Motor neuron (in vitro differentiated cells): ENCODE data around the gene COL6A3. TPM values are rescaled to one million over a fixed set of nuclear protein-coding genes. Genes with fewer than 3 reads are reported as not detected.
"Not testable (repeated sequence)": the region's sequence is repeated elsewhere in the genome, so short reads cannot be mapped to it uniquely, and the experiment has no call there.

Experiments
- ATAC-seq, 8 experiments: fragments of 200-7000 bp; cut with Tn5 transposase; replicated peaks in 6 of 8; 2 replicates each; pipeline ENCODE4 v1.8.0; 2021; ENCODE audit warnings: mild to moderate bottlenecking in 8 of 8, moderate library complexity in 8 of 8
- H3K27ac ChIP-seq, 2 donors: fragments of 250-450 bp; sonication (Bioruptor Pico); 2 replicates each; pipeline ENCODE4 v1.9.0; 2021; ENCODE audit warnings: antibody characterized with exemption in 2 of 2, mild to moderate bottlenecking in 2 of 2, moderate library complexity in 1 of 2
- H3K4me1 ChIP-seq, 2 donors: fragments of 250-450 bp; sonication (Bioruptor Pico); replicated peaks in 1 of 2; 2 replicates each; pipeline ENCODE4 v1.6.1; 2021; ENCODE audit warnings: antibody characterized with exemption in 2 of 2, mild to moderate bottlenecking in 2 of 2, moderate library complexity in 1 of 2
- H3K4me3 ChIP-seq, 5 donors: fragments of 250-450 bp; sonication (Bioruptor Pico); 2 replicates each; pipeline ENCODE4 v1.9.0; 2021; ENCODE audit warnings: antibody characterized with exemption in 5 of 5, mild to moderate bottlenecking in 5 of 5, moderate library complexity in 4 of 5
- WGBS, 10 experiments: fragments of 450-650 bp; shearing (Covaris generic); methylation state at CpG; one replicate each; pipeline ENCODE4 v1.0.0; 2022; 5-methylcytosine and 5-hydroxymethylcytosine counted together
- in situ Hi-C, 9 experiments: fragments of 400-800 bp; cut with MboI; loops; one replicate each; pipeline ENCODE4 v1.15.0; 2021; ENCODE audit warnings: low sequenced_read_pairs in 9 of 9, low pct_unique_long_range_greater_than_20kb in 2 of 9; ENCODE audit not compliant: unreplicated experiment in 9 of 9
- total RNA-seq, 8 experiments: library from RNA; unstranded; fragments of 300-600 nt; gene quantifications; 2 replicates each; pipeline versions ENCODE4 v1.2.3 to v1.2.4, GENCODE V29; 2022

COL6A3 gene
- total RNA-seq, 8 experiments from 2014 or later = 0.04 to 288 (median 1.0) TPM

DNA sequence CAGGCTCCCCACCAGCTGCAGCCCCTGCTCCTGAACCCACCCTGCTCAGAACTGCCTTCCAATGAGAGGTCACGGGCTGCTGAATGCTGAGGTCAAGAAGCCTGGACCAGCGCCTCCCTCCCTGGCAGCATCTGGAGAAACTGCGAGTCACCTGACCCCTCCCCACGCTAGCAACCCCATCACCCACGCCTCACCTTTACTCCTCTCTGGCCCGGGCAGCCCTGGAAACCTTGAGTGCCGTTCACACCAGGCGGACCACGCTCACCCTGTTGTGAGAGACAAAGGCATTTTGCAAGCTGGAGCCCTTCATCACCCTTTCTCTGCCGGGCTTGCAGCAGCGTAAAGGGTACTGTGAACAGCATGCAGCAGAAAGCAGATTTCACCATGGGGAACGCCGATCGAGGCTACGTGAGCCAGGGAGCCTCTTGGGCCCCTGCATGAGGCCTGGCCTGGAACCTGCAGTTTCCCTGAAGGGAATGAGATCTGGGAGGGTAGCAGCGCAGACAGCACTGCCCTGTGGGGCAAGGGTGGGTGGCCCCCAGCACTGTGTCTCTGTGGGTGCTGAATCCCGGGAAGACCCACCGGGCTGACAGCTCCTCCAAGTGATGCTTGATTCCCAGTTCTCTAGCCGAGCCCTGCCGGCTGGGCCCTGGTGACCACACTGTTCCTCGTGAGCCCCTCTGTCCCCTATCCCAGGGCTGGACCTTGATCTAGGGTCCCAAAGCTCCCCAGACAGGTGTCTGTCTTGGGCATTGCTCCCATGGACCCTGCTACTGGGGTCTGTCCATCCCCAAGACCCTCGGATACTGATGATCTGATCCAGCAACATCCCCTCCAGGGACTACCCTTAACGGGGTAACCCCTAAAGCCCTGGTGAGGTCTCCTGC lies 53.8 kb downstream of the COL6A3 start:
- H3K4me3 ChIP-seq = no peak overlapping the region
- in situ Hi-C loops = no loop called here
- peaks cover 0 to 5% of the 10 kb centered on the region in 2 donors for H3K4me1 ChIP-seq
- no peak overlapping the region for H3K27ac ChIP-seq
- ATAC-seq = no peak
- 77 to 100% (median 82%) methylated on average over 1 to 15 of the region's 23 CpGs; no CpG with 5 or more reads in 3 of the 10 experiments for WGBS, 10 experiments

DNA sequence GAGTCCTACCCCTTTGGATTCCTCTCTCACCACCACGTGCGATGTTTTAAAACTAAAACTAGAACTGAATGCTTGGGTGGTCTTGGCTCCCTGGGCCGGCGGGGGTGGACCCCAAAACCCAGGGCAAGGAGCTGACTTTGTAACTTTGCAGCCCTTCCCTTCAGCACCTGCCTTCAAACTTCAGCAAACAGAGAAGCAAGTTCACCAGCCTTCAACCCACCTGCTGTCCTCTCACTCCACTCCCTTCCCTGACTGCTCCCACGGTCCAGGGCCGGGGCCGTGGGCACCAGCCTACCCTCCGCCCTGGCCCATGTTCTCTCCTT lies 54.5 kb downstream of the COL6A3 start:
- ATAC-seq = no peak
- H3K4me1 ChIP-seq = peaks cover 0 to 5% of the 10 kb centered on the region in 2 donors
- no peak overlapping the region for H3K27ac ChIP-seq
- H3K4me3 ChIP-seq = no peak overlapping the region
- in situ Hi-C loops = no loop called here
- WGBS, 10 experiments = 61 to 100% (median 88%) methylated on average over 2 to 4 of the region's 8 CpGs; no CpG with 5 or more reads in 6 of the 10 experiments

- H3K27ac ChIP-seq = no peak overlapping the region
- 46 to 86% (median 75%) methylated on average over 1 to 8 of the region's 9 CpGs; no CpG with 5 or more reads in 2 of the 10 experiments for WGBS, 10 experiments
- no peak overlapping the region for H3K4me3 ChIP-seq
- ATAC-seq = peak in 1 of 8 experiments; percentile 48
- in situ Hi-C loops = no loop called here
- H3K4me1 ChIP-seq = peaks cover 0 to 5% of the 10 kb centered on the region in 2 donors
Observed at GRCh38 chr2:237358721-237359517, 55.0 kb downstream of the COL6A3 start.

DNA sequence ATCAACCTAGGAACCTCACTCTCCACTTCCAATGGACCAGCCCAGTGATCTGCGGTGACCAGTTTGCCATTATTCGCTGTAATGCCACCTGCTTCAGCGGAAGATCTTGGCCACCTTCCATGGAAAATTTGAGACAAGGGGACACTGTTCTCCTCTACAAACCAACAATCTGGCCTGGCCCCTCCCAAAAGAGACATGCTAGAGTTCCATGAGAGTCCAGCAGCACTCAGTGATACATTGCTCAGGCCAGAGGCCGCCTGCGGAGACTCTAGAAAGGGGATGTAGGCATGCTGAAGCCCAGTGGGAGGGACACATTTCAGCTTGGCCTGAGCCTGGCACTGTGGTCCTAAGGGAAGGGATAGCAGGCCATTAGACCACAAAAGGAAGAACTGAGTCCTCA lies 58.3 kb downstream of the COL6A3 start:
- in situ Hi-C loops = no loop called here
- Histone ChIP-seq H3K4me3 (no peak overlapping the region), H3K27ac (no peak overlapping the region), H3K4me1 (peaks cover 0 to 3% of the 10 kb centered on the region in 2 donors)
- no peak for ATAC-seq
- 79 to 100% (median 92%) methylated on average over 2 to 5 of the region's 5 CpGs; no CpG with 5 or more reads in 5 of the 10 experiments for WGBS, 10 experiments

DNA sequence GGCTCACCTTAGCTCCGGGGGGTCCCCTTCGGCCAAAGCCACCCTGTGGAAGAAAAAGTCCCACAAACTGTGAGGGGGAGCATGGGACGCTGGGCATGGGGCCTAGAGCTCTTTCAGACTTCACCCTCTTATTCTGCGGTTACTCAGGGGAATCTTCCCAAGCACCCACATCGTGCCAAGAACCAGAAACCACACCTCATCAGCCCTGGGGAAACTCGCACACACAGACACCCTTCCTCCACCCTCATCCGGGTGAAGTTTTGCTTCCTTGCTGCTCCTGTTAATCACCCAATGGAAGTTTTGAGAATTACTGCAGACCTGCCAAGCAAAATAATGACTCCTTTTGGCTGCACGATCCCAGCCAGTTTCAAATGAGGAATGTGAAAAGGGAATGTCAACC lies 59.1 kb downstream of the COL6A3 start:
- H3K27ac ChIP-seq = no peak overlapping the region
- WGBS, 10 experiments = 17 to 100% (median 75%) methylated on average over 1 to 5 of the region's 8 CpGs; no CpG with 5 or more reads in 3 of the 10 experiments
- peaks cover 0 to 3% of the 10 kb centered on the region in 2 donors for H3K4me1 ChIP-seq
- H3K4me3 ChIP-seq = no peak overlapping the region
- peak in 1 of 8 experiments; percentile 49 for ATAC-seq
- in situ Hi-C loops = no loop called here

GRCh38 chr2:237354172-237354571 lies 59.8 kb downstream of the COL6A3 start:
- H3K27ac ChIP-seq, H3K4me3 ChIP-seq, H3K4me1 ChIP-seq, in situ Hi-C loops, ATAC-seq: not testable (repeated sequence)
- 55 to 100% (median 77%) methylated on average over 2 to 6 of the region's 6 CpGs; no CpG with 5 or more reads in 4 of the 10 experiments for WGBS, 10 experiments

DNA sequence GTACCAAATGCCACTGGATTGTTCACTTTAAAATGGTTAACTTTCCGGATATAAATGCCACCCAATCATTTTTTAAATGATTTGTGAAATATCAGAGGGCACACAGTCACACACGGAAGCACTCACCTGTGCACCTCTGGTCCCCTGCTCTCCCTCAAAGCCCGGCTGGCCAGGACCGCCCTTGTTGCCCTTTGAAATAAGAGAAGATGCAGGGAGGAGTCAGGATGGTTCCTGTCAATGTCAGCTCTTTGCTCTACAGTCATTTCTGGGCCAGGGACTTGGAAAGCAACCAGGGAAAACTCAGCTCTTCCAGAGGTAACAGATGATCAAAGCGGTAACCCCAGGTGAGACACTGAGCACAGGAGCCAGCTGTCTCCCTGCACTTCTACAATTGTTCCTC lies 60.7 kb downstream of the COL6A3 start:
- Histone ChIP-seq H3K4me1 (no peaks in the 10 kb centered on the region), H3K27ac (no peak overlapping the region), H3K4me3 (no peak overlapping the region)
- no peak for ATAC-seq
- in situ Hi-C loops = no loop called here
- 18 to 100% (median 51%) methylated on average over 1 to 5 of the region's 5 CpGs; no CpG with 5 or more reads in 2 of the 10 experiments for WGBS, 10 experiments

DNA sequence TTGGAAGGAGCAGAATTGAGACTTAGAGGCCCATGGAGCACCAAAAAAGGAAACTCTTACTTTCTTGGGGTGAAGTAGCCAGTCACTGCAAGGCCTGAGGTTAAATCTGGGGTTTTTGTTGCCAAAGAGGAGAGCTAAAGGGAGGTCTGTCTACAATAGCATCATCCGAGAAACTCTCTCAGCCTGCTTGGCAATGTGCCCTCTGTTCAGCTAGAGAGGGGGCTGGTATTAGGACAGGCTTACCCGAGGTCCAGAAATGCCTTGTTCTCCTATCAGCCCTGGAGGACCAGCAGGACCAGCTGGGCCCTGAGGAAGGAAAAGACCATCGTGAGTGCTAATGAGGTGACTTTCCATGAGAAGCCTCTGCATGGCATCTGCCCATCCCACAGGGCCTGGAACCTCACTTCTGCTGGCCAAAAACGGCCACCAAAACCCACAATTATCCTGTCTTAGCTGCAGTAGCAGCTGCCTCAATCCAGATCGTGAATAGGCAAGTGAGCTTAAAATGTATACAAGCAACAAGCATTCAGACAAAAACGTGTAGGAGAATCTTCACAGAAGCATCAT lies 61.6 kb downstream of the COL6A3 start:
- H3K4me3 ChIP-seq = no peak overlapping the region
- no peaks in the 10 kb centered on the region for H3K4me1 ChIP-seq
- in situ Hi-C loops = no loop called here
- no peak for ATAC-seq
- WGBS, 10 experiments = 0 to 78% (median 58%) methylated on average over 1 to 6 of the region's 6 CpGs; no CpG with 5 or more reads in 2 of the 10 experiments
- no peak overlapping the region for H3K27ac ChIP-seq

DNA sequence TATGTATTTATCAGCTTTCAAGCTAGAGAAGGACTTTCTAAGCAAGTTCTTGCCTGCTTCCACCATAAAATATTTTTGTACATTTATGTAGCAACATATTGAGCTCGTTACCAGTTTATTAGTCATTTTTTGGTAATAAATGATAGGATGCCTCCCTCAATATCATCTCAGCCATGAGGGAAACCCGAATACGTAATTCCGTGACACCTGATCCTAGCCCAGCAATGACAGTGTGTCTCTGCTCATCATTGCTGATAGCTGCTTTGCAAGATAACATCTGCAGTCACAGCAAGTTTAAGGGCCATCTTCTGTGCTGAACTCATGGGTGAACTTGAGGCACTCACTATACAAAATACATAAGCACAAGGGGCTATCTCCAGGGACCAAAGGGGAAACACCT lies 62.2 kb downstream of the COL6A3 start:
- H3K4me3 ChIP-seq = no peak overlapping the region
- no peak for ATAC-seq
- no peaks in the 10 kb centered on the region for H3K4me1 ChIP-seq
- in situ Hi-C loops = no loop called here
- WGBS, 10 experiments = 0 to 90% (median 79%) methylated on average over 1 to 4 of the region's 4 CpGs; no CpG with 5 or more reads in 1 of the 10 experiments
- H3K27ac ChIP-seq = no peak overlapping the region

DNA sequence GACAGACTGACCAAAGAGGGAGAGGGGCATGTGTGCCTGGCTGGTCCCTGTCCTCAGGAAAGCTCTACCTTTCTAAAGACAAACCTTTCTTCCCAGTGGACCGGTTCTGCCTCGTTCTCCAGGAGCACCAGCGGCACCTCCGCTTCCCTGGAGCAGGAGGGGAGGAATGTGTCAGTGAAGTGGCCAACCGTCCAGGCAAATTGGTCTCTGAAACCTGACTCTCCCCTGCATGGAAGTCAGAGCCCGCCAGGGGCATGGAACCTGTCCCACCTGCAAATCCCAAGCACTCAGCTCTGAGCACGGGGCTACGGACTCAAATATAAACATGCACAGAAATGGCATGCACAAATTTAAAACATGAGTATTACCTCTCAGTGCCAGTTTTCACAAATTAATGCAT lies 62.9 kb downstream of the COL6A3 start:
- in situ Hi-C loops = no loop called here
- Histone ChIP-seq H3K4me1 (no peaks in the 10 kb centered on the region), H3K4me3 (no peak overlapping the region), H3K27ac (no peak overlapping the region)
- 70 to 88% (median 80%) methylated on average over 2 to 6 of the region's 8 CpGs; no CpG with 5 or more reads in 5 of the 10 experiments for WGBS, 10 experiments
- ATAC-seq = no peak

- H3K4me3 ChIP-seq = no peak overlapping the region
- ATAC-seq = no peak
- in situ Hi-C loops = no loop called here
- H3K4me1 ChIP-seq = no peaks in the 10 kb centered on the region
- 40 to 80% (median 60%) methylated on average over 1 to 3 of the region's 6 CpGs; no CpG with 5 or more reads in 3 of the 10 experiments for whole genome bisulfite sequencing, 10 experiments
- no peak overlapping the region for H3K27ac ChIP-seq
Observed at GRCh38 chr2:237350597-237350996, 63.4 kb downstream of the COL6A3 start.

GRCh38 chr2:237350070-237350469 lies 63.9 kb downstream of the COL6A3 start:
- no peaks in the 10 kb centered on the region for H3K4me1 ChIP-seq
- H3K27ac ChIP-seq = no peak overlapping the region
- in situ Hi-C loops = no loop called here
- ATAC-seq = no peak
- no peak overlapping the region for H3K4me3 ChIP-seq
- 13 to 91% (median 72%) methylated on average over 1 to 5 of the region's 11 CpGs; no CpG with 5 or more reads in 3 of the 10 experiments for WGBS, 10 experiments
